H1 (cell line): ENCODE measurements around the gene FDPS. TPM values are rescaled to one million over a fixed set of nuclear protein-coding genes. Genes with fewer than 3 reads are reported as not detected.

ENCODE experiments used
- CTCF ChIA-PET: fragments of 300-600 bp; sonication (Branson Sonifier 250); formaldehyde crosslinking; loops from one replicate; lab custom pipeline; 2021; ENCODE audit not compliant: partially characterized antibody; lab: Charles Lee
- POLR2A ChIA-PET: fragments of 300-600 bp; sonication (Branson Sonifier 250); formaldehyde crosslinking; loops from one replicate; lab custom pipeline; 2021; ENCODE audit warnings: inconsistent platforms; ENCODE audit not compliant: partially characterized antibody; lab: Charles Lee
- DNase-seq, 2 experiments: peaks; one replicate each; pipeline versions ENCODE4 v3.0.0 to v3.0.0-alpha.2; 2010 to 2022; ENCODE audit warnings: low spot score in 2 of 2, low read depth in 1 of 2, mixed read lengths in 1 of 2
- FAIRE-seq: peaks from 2 replicates; lab custom pipeline; 2011; peaks lifted over from hg19 to GRCh38; lab: Jason Lieb, UNC
- H2AFZ ChIP-seq: 2 replicates; pipeline ENCODE4 v1.8.1; 2012; ENCODE audit warnings: low read length, inconsistent platforms
- H2AK5ac ChIP-seq: 2 replicates; pipeline ENCODE4 v1.6.1; 2013; ENCODE audit warnings: low read depth, low read length
- H2BK120ac ChIP-seq: replicated peaks from 2 replicates; pipeline ENCODE3; 2013; ENCODE audit warnings: low read depth, low read length, inconsistent platforms
- H2BK12ac ChIP-seq: 2 replicates; pipeline ENCODE4 v1.6.1; 2013; ENCODE audit warnings: low read depth, low read length
- H2BK15ac ChIP-seq: 2 replicates; pipeline ENCODE4 v1.6.1; 2013; ENCODE audit warnings: low read length
- H2BK20ac ChIP-seq: 2 replicates; pipeline ENCODE4 v1.6.1; 2013; ENCODE audit warnings: low read length
- H2BK5ac ChIP-seq: 2 replicates; pipeline ENCODE4 v1.6.1; 2013; ENCODE audit warnings: low read depth, low read length
- H3K14ac ChIP-seq: 2 replicates; pipeline ENCODE4 v1.6.1; 2013; ENCODE audit warnings: inconsistent platforms; ENCODE audit not compliant: insufficient read length
- H3K18ac ChIP-seq: 2 replicates; pipeline ENCODE4 v1.6.1; 2013; ENCODE audit warnings: low read length; ENCODE audit errors: extremely low read depth
- H3K23ac ChIP-seq: 2 replicates; pipeline ENCODE4 v1.6.1; 2013; ENCODE audit warnings: inconsistent platforms; ENCODE audit not compliant: insufficient read length
- H3K23me2 ChIP-seq: 2 replicates; pipeline ENCODE4 v1.6.1; 2013; ENCODE audit warnings: low read depth, low read length
- H3K27ac ChIP-seq: 2 replicates; pipeline ENCODE4 v1.6.1; 2011; ENCODE audit warnings: low read depth, low read length, inconsistent platforms
- H3K27me3 ChIP-seq, 4 experiments: replicated peaks in 1 of 4; 1 replicate in 1 of 4; 2 replicates in 3 of 4; pipeline versions ENCODE4 v1.6.1 to v1.8.1; 2011 to 2013; ENCODE audit warnings: low read length in 3 of 4, mild to moderate bottlenecking in 3 of 4, inconsistent platforms in 2 of 4, mixed read lengths in 2 of 4, moderate library complexity in 1 of 4; ENCODE audit not compliant: control insufficient read depth in 3 of 4, insufficient read depth in 3 of 4; ENCODE audit errors: extremely low read depth in 1 of 4
- H3K36me3 ChIP-seq, 4 experiments: 2 replicates each; pipeline versions ENCODE4 v1.6.1 to v1.8.1; 2011 to 2013; ENCODE audit warnings: mild to moderate bottlenecking in 4 of 4, low read length in 3 of 4, moderate library complexity in 2 of 4, control low read depth in 1 of 4, inconsistent platforms in 1 of 4; ENCODE audit not compliant: insufficient read depth in 4 of 4, control insufficient read depth in 2 of 4
- H3K4ac ChIP-seq: replicated peaks from 2 replicates; pipeline ENCODE3; 2013; ENCODE audit warnings: low read length, low read depth, mixed read lengths, inconsistent platforms; ENCODE audit not compliant: insufficient read length
- H3K4me1 ChIP-seq, 4 experiments: replicated peaks in 1 of 4; 1 replicate in 1 of 4; 2 replicates in 3 of 4; pipeline versions ENCODE4 v1.6.1 to v1.8.1; 2011 to 2013; ENCODE audit warnings: low read length in 3 of 4, inconsistent platforms in 2 of 4, mixed read lengths in 1 of 4; ENCODE audit not compliant: insufficient read depth in 4 of 4, control insufficient read depth in 3 of 4
- H3K4me2 ChIP-seq, 2 experiments: 2 replicates each; pipeline versions ENCODE4 v1.6.1 to v1.8.1; 2011 to 2013; ENCODE audit warnings: low read depth in 2 of 2, low read length in 2 of 2, control low read depth in 1 of 2, inconsistent platforms in 1 of 2, mild to moderate bottlenecking in 1 of 2; ENCODE audit not compliant: insufficient read depth in 1 of 2
- H3K4me3 ChIP-seq, 4 experiments: fragments of 200-600, 300-600 bp in 1 of 4; sonication (generic), shearing (Covaris generic), sonication (Bioruptor Twin) in 1 of 4; 2 replicates each; pipeline versions ENCODE4 v1.5.1 to v1.8.1; 2011 to 2016; ENCODE audit warnings: low read length in 4 of 4, low read depth in 3 of 4, control low read depth in 2 of 4, inconsistent platforms in 2 of 4, mild to moderate bottlenecking in 2 of 4, mixed read lengths in 1 of 4, moderate library complexity in 1 of 4; ENCODE audit not compliant: insufficient read depth in 2 of 4; ENCODE audit errors: extremely low read depth in 1 of 4
- H3K56ac ChIP-seq: replicated peaks from 2 replicates; pipeline ENCODE3; 2013; ENCODE audit warnings: low read depth, mild to moderate bottlenecking, mixed read lengths, low read length, inconsistent platforms; ENCODE audit not compliant: insufficient read length
- H3K79me1 ChIP-seq: 2 replicates; pipeline ENCODE4 v1.6.1; 2013; ENCODE audit warnings: low read depth, low read length, control low read depth
- H3K79me2 ChIP-seq, 2 experiments: 2 replicates each; pipeline versions ENCODE4 v1.6.1 to v1.8.1; 2012 to 2013; ENCODE audit warnings: low read length in 2 of 2, mild to moderate bottlenecking in 2 of 2, inconsistent platforms in 1 of 2; ENCODE audit not compliant: insufficient read depth in 2 of 2, control insufficient read depth in 1 of 2
- H3K9ac ChIP-seq, 4 experiments: replicated peaks in 1 of 4; 1 replicate in 1 of 4; 2 replicates in 3 of 4; pipeline versions ENCODE4 v1.6.1 to v1.8.1; 2011 to 2013; ENCODE audit warnings: low read depth in 3 of 4, low read length in 3 of 4, control low read depth in 2 of 4, mild to moderate bottlenecking in 2 of 4, moderate library complexity in 2 of 4, inconsistent platforms in 1 of 4; ENCODE audit errors: extremely low read depth in 1 of 4
- H3K9me3 ChIP-seq, 2 experiments: 2 replicates each; pipeline versions ENCODE4 v1.6.1 to v1.8.1; 2012 to 2013; ENCODE audit warnings: mild to moderate bottlenecking in 2 of 2, moderate library complexity in 2 of 2, control low read depth in 1 of 2, inconsistent platforms in 1 of 2, low read depth in 1 of 2, low read length in 1 of 2, mixed read lengths in 1 of 2; ENCODE audit not compliant: insufficient read depth in 2 of 2
- H4K20me1 ChIP-seq, 2 experiments: replicated peaks in 1 of 2; 2 replicates each; pipeline versions ENCODE3 to v1.8.1; 2011 to 2013; ENCODE audit warnings: inconsistent platforms in 2 of 2, low read length in 2 of 2, mild to moderate bottlenecking in 1 of 2; ENCODE audit not compliant: insufficient read depth in 2 of 2, control insufficient read depth in 1 of 2
- H4K5ac ChIP-seq: 2 replicates; pipeline ENCODE4 v1.6.1; 2013; ENCODE audit warnings: low read length, low read depth, mixed read lengths, inconsistent platforms; ENCODE audit not compliant: insufficient read length
- H4K8ac ChIP-seq: 2 replicates; pipeline ENCODE4 v1.8.0; 2013; ENCODE audit warnings: mild to moderate bottlenecking, moderate library complexity, low read length, inconsistent platforms; ENCODE audit not compliant: insufficient read depth; ENCODE audit errors: extremely low read depth
- H4K91ac ChIP-seq: replicated peaks from 2 replicates; pipeline ENCODE3; 2013; ENCODE audit warnings: low read length, mixed read lengths, inconsistent platforms; ENCODE audit not compliant: insufficient read length
- SUZ12 ChIP-seq: fragments of 200-600 bp; sonication (generic); IDR thresholded peaks from 2 replicates; pipeline ENCODE4 v1.6.1; 2012; ENCODE audit warnings: mild to moderate bottlenecking, inconsistent platforms, low read length, moderate library complexity, mixed read lengths
- WGBS, 2 experiments: shearing (Covaris generic) in 1 of 2; methylation state at CpG; one replicate each; pipeline versions ENCODE4 v1.1.6 to v1.1.7; 2013 to 2015; ENCODE audit warnings: low lambda C conversion rate in 2 of 2, mixed read lengths in 2 of 2, inconsistent platforms in 1 of 2, low coverage in 1 of 2, missing lambda C conversion rate in 1 of 2; ENCODE audit not compliant: insufficient replicate concordance in 2 of 2, insufficient coverage in 1 of 2, insufficient read length in 1 of 2; ENCODE audit errors: extremely low coverage in 1 of 2, missing lambda C conversion rate in 1 of 2; 5-methylcytosine and 5-hydroxymethylcytosine counted together
- polyA plus RNA-seq, 7 experiments: library from polyadenylated mRNA; depleted of rRNA in 3 of 7; stranded (reverse) in 5 of 7; unstranded in 2 of 7; fragments of >200 nt in 5 of 7; fragments of 200-250 nt in 2 of 7; gene quantifications; 1 replicate in 5 of 7; 2 replicates in 1 of 7; 4 replicates in 1 of 7; pipeline versions ENCODE4 v1.2.1 to v1.2.3, GENCODE V29; 2011 to 2013; ENCODE audit warnings: missing spikeins in 2 of 7, mixed read lengths in 2 of 7
- total RNA-seq: library from RNA; stranded (reverse); fragmentation: NEBNext Ultra II Directional; extraction: Animal tissue kit (Norgen Biotek cat#: 25700); gene quantifications from 2 replicates; pipeline ENCODE4 v1.2.1, GENCODE V29; 2021
- TF ChIP-seq, protein P1 (sequence below), 3 experiments: IDR thresholded peaks; 1 replicate in 2 of 3; 2 replicates in 1 of 3; pipeline versions ENCODE4 v1.5.1 to v1.6.1; 2011; ENCODE audit warnings: low read length in 3 of 3, mild to moderate bottlenecking in 3 of 3, inconsistent platforms in 2 of 3, low read depth in 1 of 3, moderate library complexity in 1 of 3; ENCODE audit not compliant: insufficient read depth in 1 of 3; ENCODE audit errors: control extremely low read depth in 1 of 3

Gene FDPS
- total and polyA plus RNA-seq, 2 of the 8 experiments (the other 6 are each of a cell fraction or from before 2014, with no cell fraction given): 267 to 368 TPM

GRCh38 chr1:155261493-155261851 is 47.2 kb upstream of the FDPS start:
- no peak overlapping the region for H3K56ac ChIP-seq
- 8% methylated on average over 9 of the region's 9 CpGs; no CpG with 5 or more reads in 1 of the 2 experiments for WGBS, 2 experiments
- H3K23ac ChIP-seq: no peak overlapping the region
- H2AFZ ChIP-seq: peak overlapping the region; percentile 23; the same call in 1 of the 2 replicates
- H3K36me3 ChIP-seq: peaks cover 18 to 41% (median 36%) of the 10 kb centered on the region in 4 experiments
- H3K4me2 ChIP-seq: peak overlapping the region; percentile 74 to 97
- H4K91ac ChIP-seq: no peak overlapping the region
- H3K79me2 ChIP-seq: peaks cover 0 to 14% of the 10 kb centered on the region in 2 experiments; a peak in 1 of 4 replicates
- no peak overlapping the region for H3K27ac ChIP-seq
- no peak overlapping the region for H2BK120ac ChIP-seq
- H3K4me1 ChIP-seq: peaks cover 0 to 8% (median 4%) of the 10 kb centered on the region in 4 experiments; a peak in 3 of 7 replicates
- H3K18ac ChIP-seq: no peak overlapping the region
- peaks cover 6% of the 10 kb centered on the region; the same call in 1 of the 2 replicates for H3K79me1 ChIP-seq
- H3K14ac ChIP-seq: no peak overlapping the region
- H3K23me2 ChIP-seq: peaks cover 5% of the 10 kb centered on the region
- no peak overlapping the region; the same call in 1 of the 2 replicates for H2AK5ac ChIP-seq
- FAIRE-seq: no peak
- peak overlapping the region; percentile 71 to 89 (median 76) for H3K4me3 ChIP-seq
- no peak overlapping the region; the same call in 1 of the 2 replicates for H2BK5ac ChIP-seq
- H2BK12ac ChIP-seq: no peak overlapping the region
- peak overlapping the region; percentile 16 to 70 (median 50); a peak in 6 of 7 replicates for H3K9ac ChIP-seq
- DNase-seq: no peak
- no peak overlapping the region for H2BK20ac ChIP-seq
- H3K27me3 ChIP-seq: no peaks in the 10 kb centered on the region
- TF ChIP-seq, protein P1, sequence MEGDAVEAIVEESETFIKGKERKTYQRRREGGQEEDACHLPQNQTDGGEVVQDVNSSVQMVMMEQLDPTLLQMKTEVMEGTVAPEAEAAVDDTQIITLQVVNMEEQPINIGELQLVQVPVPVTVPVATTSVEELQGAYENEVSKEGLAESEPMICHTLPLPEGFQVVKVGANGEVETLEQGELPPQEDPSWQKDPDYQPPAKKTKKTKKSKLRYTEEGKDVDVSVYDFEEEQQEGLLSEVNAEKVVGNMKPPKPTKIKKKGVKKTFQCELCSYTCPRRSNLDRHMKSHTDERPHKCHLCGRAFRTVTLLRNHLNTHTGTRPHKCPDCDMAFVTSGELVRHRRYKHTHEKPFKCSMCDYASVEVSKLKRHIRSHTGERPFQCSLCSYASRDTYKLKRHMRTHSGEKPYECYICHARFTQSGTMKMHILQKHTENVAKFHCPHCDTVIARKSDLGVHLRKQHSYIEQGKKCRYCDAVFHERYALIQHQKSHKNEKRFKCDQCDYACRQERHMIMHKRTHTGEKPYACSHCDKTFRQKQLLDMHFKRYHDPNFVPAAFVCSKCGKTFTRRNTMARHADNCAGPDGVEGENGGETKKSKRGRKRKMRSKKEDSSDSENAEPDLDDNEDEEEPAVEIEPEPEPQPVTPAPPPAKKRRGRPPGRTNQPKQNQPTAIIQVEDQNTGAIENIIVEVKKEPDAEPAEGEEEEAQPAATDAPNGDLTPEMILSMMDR (IDR thresholded peaks at IDR 0.05; ENCODE audit: control extremely low read depth in 1 of 3, insufficient read depth in 1 of 3, low read depth in 1 of 3, low read length in 3 of 3): peak in 1 of 3 experiments; percentile 15; a peak in 1 of 4 replicates
- TF ChIP-seq SUZ12: no peak
- H4K20me1 ChIP-seq: peaks cover 0 to 2% of the 10 kb centered on the region in 2 experiments
- CTCF ChIA-PET: interaction anchor here (0.6 to 4.0 kb wide), 9 partner anchors 11 to 376 kb away, joined by 3 to 63 read pairs (median 5); no protein-coding TSS in a partner anchor
- no peak overlapping the region for H3K4ac ChIP-seq
- H3K9me3 ChIP-seq: no peaks in the 10 kb centered on the region
- POLR2A ChIA-PET: interaction anchor here (0.7 to 6.4 kb wide), 24 partner anchors 11 to 421 kb away, joined by 3 to 87 read pairs (median 5); partner anchors contain the start of genes CLK2, FDPS, HCN3 and RUSC1
- no peak overlapping the region for H4K8ac ChIP-seq
- no peak overlapping the region for H2BK15ac ChIP-seq
- no peak overlapping the region for H4K5ac ChIP-seq
